Nephron (organoid): ENCODE results near the gene CTNND2.

Source experiments
- H3K27ac Mint-ChIP-seq, 3 experiments: 2 replicates each; pipeline ENCODE4 v1.8.0; 2020; ENCODE audit warnings: mixed read lengths in 3 of 3, mild to moderate bottlenecking in 2 of 3, moderate library complexity in 1 of 3
- H3K27me3 Mint-ChIP-seq: 2 replicates; pipeline ENCODE4 v1.8.0; 2021; ENCODE audit warnings: low read depth, mild to moderate bottlenecking, moderate library complexity, mixed read lengths
- H3K36me3 Mint-ChIP-seq: 2 replicates; pipeline ENCODE4 v1.8.0; 2020; ENCODE audit warnings: low read depth, mixed read lengths
- H3K4me1 Mint-ChIP-seq: 2 replicates; pipeline ENCODE4 v1.8.0; 2020; ENCODE audit warnings: mixed read lengths
- H3K4me3 Mint-ChIP-seq, 3 experiments: 2 replicates each; pipeline ENCODE4 v1.8.0; 2020; ENCODE audit warnings: mild to moderate bottlenecking in 3 of 3, mixed read lengths in 3 of 3, moderate library complexity in 2 of 3
- H3K9me3 Mint-ChIP-seq: 2 replicates; pipeline ENCODE4 v1.8.0; 2020; ENCODE audit warnings: mixed read lengths
- CTCF ChIP-seq, 3 experiments: fragments of 200-600 bp; sonication (generic); IDR thresholded peaks; one replicate each; pipeline ENCODE4 v1.5.0; 2021; ENCODE audit warnings: antibody characterized with exemption in 3 of 3; ENCODE audit not compliant: unreplicated experiment in 3 of 3

CTNND2 gene

GRCh38 chr5:11171236-11171635, 733.0 kb downstream of the CTNND2 start:
- Mint-ChIP-seq H3K36me3 (no peaks in the 10 kb centered on the region), H3K27me3 (no peaks in the 10 kb centered on the region), H3K4me1 (no peaks in the 10 kb centered on the region), H3K9me3 (no peaks in the 10 kb centered on the region), H3K4me3 (no peak overlapping the region), H3K27ac (no peak overlapping the region)
- no peak for TF ChIP-seq CTCF (IDR thresholded peaks at IDR 0.05; ENCODE audit: unreplicated experiment in 3 of 3)

GRCh38 chr5:11166923-11167322, 737.3 kb downstream of the CTNND2 start:
- TF ChIP-seq CTCF (IDR thresholded peaks at IDR 0.05; ENCODE audit: unreplicated experiment in 3 of 3) = no peak
- H3K4me3 Mint-ChIP-seq = no peak overlapping the region
- no peaks in the 10 kb centered on the region for H3K9me3 Mint-ChIP-seq
- H3K4me1 Mint-ChIP-seq = peaks cover 14% of the 10 kb centered on the region
- no peaks in the 10 kb centered on the region for H3K36me3 Mint-ChIP-seq
- no peaks in the 10 kb centered on the region for H3K27me3 Mint-ChIP-seq
- H3K27ac Mint-ChIP-seq = no peak overlapping the region

GRCh38 chr5:11164531-11165294, 739.5 kb downstream of the CTNND2 start:
- no peak for TF ChIP-seq CTCF (IDR thresholded peaks at IDR 0.05; ENCODE audit: unreplicated experiment in 3 of 3)
- H3K36me3 Mint-ChIP-seq = no peaks in the 10 kb centered on the region
- H3K9me3 Mint-ChIP-seq = no peaks in the 10 kb centered on the region

GRCh38 chr5:11157132-11157531, 747.1 kb downstream of the CTNND2 start:
- peaks cover 7% of the 10 kb centered on the region for H3K4me1 Mint-ChIP-seq
- peaks cover 13% of the 10 kb centered on the region for H3K27me3 Mint-ChIP-seq
- no peak overlapping the region for H3K4me3 Mint-ChIP-seq
- no peaks in the 10 kb centered on the region for H3K36me3 Mint-ChIP-seq
- no peaks in the 10 kb centered on the region for H3K9me3 Mint-ChIP-seq
- TF ChIP-seq CTCF (IDR thresholded peaks at IDR 0.05; ENCODE audit: unreplicated experiment in 3 of 3) = no peak
- no peak overlapping the region for H3K27ac Mint-ChIP-seq

More at GRCh38 chr5:11164531-11165294, 739.5 kb downstream of the CTNND2 start:
- Mint-ChIP-seq H3K27ac (no peak overlapping the region), H3K27me3 (no peaks in the 10 kb centered on the region), H3K4me1 (peaks cover 14% of the 10 kb centered on the region), H3K4me3 (no peak overlapping the region)

GRCh38 chr5:11153670-11154382, 750.4 kb downstream of the CTNND2 start:
- Mint-ChIP-seq H3K4me1 (peaks cover 7% of the 10 kb centered on the region), H3K27ac (no peak overlapping the region), H3K27me3 (peaks cover 9% of the 10 kb centered on the region), H3K4me3 (no peak overlapping the region), H3K9me3 (no peaks in the 10 kb centered on the region), H3K36me3 (no peaks in the 10 kb centered on the region)
- no peak for TF ChIP-seq CTCF (IDR thresholded peaks at IDR 0.05; ENCODE audit: unreplicated experiment in 3 of 3)
